ENCODE results near the gene DYSF.

Gene DYSF

DNA sequence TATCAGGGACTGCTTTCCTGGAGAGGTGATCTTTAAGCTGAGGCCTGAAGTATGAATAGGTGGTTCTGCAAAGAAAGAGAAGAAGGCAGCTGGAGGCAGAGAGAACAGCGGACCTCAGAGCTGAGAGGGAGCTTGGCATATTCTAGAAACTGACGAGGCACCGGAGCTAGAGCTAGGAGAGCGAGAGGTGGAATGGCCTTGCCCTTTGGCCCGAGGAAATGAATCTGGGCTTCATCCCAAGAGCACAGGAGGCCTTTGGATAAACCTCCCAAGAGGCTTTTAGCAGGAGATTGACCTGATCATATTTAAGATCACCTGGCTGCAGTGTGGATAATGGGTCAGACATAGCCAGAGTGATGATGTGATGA is 7.9 kb downstream of the DYSF start:
- H3K4me3 ChIP-seq (ENCODE audit: control insufficient read depth, low read depth, low read length) = no peak overlapping the region
- DNase-seq (ENCODE audit: low read depth) = no peak
- TF ChIP-seq, protein P1, sequence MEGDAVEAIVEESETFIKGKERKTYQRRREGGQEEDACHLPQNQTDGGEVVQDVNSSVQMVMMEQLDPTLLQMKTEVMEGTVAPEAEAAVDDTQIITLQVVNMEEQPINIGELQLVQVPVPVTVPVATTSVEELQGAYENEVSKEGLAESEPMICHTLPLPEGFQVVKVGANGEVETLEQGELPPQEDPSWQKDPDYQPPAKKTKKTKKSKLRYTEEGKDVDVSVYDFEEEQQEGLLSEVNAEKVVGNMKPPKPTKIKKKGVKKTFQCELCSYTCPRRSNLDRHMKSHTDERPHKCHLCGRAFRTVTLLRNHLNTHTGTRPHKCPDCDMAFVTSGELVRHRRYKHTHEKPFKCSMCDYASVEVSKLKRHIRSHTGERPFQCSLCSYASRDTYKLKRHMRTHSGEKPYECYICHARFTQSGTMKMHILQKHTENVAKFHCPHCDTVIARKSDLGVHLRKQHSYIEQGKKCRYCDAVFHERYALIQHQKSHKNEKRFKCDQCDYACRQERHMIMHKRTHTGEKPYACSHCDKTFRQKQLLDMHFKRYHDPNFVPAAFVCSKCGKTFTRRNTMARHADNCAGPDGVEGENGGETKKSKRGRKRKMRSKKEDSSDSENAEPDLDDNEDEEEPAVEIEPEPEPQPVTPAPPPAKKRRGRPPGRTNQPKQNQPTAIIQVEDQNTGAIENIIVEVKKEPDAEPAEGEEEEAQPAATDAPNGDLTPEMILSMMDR (IDR thresholded peaks at IDR 0.05; ENCODE audit: control insufficient read depth, insufficient read depth, low read depth, low read length, missing control alignments) = no peak

DNA sequence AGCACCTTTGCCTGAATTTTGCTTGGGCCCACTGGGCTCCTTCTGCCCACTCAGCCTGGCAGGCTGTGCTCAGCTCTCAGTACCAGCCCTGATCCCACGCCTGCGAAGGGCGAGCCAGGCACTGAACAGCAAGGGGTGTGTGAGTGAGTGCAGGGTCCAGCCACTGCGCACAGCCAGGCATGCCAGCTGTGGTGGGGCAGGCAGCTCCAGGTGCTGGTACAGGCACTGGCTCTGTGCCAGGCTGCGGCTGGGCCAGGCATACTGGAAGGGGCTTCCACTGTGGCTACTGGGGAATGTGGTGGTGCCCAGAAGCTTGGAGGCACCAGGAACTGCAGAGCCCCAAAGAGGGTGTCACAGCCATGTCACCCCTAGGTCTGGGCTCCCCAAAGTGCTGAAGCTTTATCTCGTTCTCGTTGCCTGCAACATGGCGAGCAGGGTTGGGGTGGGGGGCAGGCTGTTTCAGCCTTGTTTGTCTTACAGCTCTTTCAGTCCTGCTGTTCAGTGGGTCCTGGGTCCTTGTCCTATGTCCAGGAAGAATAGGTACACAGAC is 8.8 kb downstream of the DYSF start:
- H3K4me3 ChIP-seq (ENCODE audit: control insufficient read depth, low read depth, low read length) = no peak overlapping the region
- no peak for DNase-seq (ENCODE audit: low read depth)
- TF ChIP-seq, protein P1 (IDR thresholded peaks at IDR 0.05; ENCODE audit: control insufficient read depth, insufficient read depth, low read depth, low read length, missing control alignments) = no peak

DNA sequence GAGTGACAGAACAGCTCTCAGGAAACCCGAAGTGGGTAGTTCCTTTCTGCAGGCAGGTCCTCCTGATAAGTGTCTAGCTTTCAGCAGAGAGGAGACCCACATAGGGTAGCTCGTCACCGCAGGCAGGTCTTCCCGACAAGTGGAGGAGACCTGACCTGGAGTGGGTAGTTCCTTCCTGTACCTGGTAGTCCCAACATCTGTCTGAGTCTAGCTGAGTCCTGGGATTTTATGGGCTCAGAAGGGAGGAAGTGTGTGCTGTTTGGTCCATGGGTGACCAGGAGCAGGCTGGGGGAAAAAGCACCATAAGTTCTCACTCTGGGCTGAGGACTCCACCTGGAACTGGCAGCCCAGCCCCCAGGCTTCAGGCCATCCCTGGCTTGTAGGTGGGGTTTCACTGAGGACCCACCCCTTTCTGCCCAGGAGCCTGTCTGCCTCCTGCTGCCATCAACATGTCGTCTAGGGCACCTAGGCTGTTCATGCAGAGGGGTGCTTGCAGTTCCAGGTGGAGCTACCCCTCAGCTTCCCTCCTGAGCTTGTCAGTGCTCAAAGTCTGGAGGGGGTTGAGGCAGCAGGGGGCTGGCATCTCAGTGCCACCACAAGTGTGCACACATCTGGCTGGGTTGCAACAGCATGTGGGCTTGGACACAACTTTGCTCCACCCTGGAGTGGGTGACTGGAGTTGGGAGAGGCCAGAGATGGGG is 9.4 kb downstream of the DYSF start:
- H3K4me3 ChIP-seq (ENCODE audit: control insufficient read depth, low read depth, low read length) = no peak overlapping the region
- TF ChIP-seq, protein P1 (IDR thresholded peaks at IDR 0.05; ENCODE audit: control insufficient read depth, insufficient read depth, low read depth, low read length, missing control alignments) = no peak
- no peak for DNase-seq (ENCODE audit: low read depth)

DNA sequence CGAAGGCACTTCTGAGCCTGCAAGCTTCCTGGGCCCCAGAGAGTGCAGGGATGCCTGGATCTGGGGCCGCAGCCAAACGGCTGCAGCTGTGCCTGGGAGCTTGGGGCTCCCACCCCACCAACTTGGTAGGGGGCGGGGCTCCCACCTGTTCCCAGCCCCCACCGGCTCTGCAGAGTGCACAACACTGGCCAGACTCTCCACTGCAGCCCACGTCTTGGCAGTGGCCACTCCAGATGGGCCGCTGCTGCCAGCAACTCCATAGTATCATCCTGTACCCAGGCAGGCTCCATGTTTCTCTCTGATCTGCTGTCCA is 9.9 kb downstream of the DYSF start:
- no peak for DNase-seq (ENCODE audit: low read depth)
- no peak overlapping the region for H3K4me3 ChIP-seq (ENCODE audit: control insufficient read depth, low read depth, low read length)
- TF ChIP-seq, protein P1 (IDR thresholded peaks at IDR 0.05; ENCODE audit: control insufficient read depth, insufficient read depth, low read depth, low read length, missing control alignments) = no peak

DNA sequence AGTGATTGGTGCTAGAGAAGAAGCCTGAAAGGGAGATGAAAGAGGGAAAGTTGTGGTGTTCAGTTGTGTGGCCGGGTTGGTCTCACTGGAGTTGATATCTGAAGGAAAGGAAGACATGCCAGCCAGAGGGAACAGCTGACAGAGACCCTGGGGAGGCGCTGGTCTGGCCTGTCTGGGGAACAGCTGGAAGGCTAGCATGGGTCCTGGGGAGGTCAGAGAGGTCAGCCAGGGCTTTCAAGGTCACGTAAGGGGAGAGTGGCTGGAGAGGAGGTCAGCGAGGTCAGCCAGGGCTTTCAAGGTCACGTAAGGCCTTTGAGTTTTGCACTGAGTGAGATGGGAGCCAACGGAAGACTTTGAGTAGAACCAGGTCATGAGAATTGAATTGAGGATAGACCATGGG is 11.0 kb downstream of the DYSF start:
- no peak overlapping the region for H3K4me3 ChIP-seq (ENCODE audit: control insufficient read depth, low read depth, low read length)
- TF ChIP-seq, protein P1 (IDR thresholded peaks at IDR 0.05; ENCODE audit: control insufficient read depth, insufficient read depth, low read depth, low read length, missing control alignments) = no peak
- no peak for DNase-seq (ENCODE audit: low read depth)

DNA sequence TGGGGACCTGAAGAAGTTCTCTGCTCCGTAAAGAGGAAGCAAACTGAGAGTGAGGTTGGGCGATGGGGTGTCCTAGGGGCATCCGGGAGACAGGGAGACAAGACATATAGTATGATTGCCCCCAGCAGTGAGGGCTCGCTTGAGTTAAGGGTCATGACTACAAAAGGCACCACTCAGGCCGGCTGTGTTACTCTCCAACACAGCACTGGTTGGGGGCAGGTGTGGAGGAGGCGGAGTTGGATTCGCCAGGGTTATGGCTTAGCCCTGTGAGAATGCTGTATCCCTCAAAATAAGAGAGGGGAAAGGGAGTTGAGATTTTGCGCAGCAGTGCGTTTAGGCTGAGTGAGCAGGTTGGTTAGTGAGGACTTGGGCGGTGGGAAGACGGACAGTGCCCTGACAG is 12.0 kb downstream of the DYSF start:
- no peak overlapping the region for H3K4me3 ChIP-seq (ENCODE audit: control insufficient read depth, low read depth, low read length)

More for the DNA sequence above, 12.0 kb downstream of the DYSF start:
- TF ChIP-seq, protein P1 (IDR thresholded peaks at IDR 0.05; ENCODE audit: control insufficient read depth, insufficient read depth, low read depth, low read length, missing control alignments) = no peak
- no peak for DNase-seq (ENCODE audit: low read depth)

Measured in AG09309 (cell line).